Measurements from ENCODE around the gene ADCY7.

DNA sequence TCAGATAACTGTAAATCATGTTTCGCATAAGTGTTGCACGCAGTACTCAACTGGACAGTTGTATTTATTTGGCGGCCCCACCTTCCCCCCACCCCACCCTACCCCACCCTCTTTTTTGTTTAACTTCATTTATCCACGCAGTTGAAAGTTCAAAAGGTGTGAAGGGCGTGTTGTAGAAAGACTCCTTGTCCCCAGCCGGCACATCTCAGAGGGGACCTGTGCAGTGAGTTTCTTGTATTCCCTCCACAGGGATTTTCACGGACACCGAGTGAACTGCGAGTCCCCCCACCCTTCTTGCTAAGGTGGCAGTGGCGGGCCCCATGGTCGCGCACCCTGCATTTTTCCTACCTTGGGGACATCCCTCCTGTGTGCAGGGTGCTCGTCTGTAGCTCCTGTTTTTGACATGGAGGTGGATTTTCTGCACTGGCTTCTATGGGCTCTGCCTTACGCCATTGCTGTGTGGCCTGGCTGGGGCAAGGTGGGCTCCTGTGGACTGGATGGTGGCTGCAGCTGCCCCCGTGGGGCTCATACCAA is 36.2 kb downstream of the ADCY7 start:
- no peak for TF ChIP-seq CTCF (IDR thresholded peaks at IDR 0.05; ENCODE audit: low read length)
- TF ChIP-seq EZH2phosphoT487 (IDR thresholded peaks at IDR 0.05; ENCODE audit: low read length), result no peak

All from MM.1S (cell line).